Nephron progenitor cell (in vitro differentiated cells): Measurements from ENCODE around the gene TEF.
"Not testable (repeated sequence)": the region's sequence is repeated elsewhere in the genome, so short reads cannot be mapped to it uniquely, and the experiment has no call there.

Experiments
- DNase-seq: peaks from one replicate; pipeline ENCODE4 v3.0.0; 2021
- H3K27ac Mint-ChIP-seq: 2 replicates; pipeline ENCODE4 v1.8.0; 2021; ENCODE audit warnings: mild to moderate bottlenecking, moderate library complexity, mixed read lengths
- H3K27me3 Mint-ChIP-seq: 2 replicates; pipeline ENCODE4 v1.8.0; 2021; ENCODE audit warnings: mild to moderate bottlenecking, low read depth, mixed read lengths; ENCODE audit not compliant: poor library complexity
- H3K36me3 Mint-ChIP-seq: 2 replicates; pipeline ENCODE4 v1.8.0; 2021; ENCODE audit warnings: low read depth, mixed read lengths
- H3K4me1 Mint-ChIP-seq: 2 replicates; pipeline ENCODE4 v1.8.0; 2021; ENCODE audit warnings: mixed read lengths
- H3K4me3 Mint-ChIP-seq: 2 replicates; pipeline ENCODE4 v1.8.0; 2021; ENCODE audit warnings: mild to moderate bottlenecking, moderate library complexity, mixed read lengths
- H3K9me3 Mint-ChIP-seq: 2 replicates; pipeline ENCODE4 v1.8.0; 2021; ENCODE audit warnings: mild to moderate bottlenecking, moderate library complexity, mixed read lengths
- TF ChIP-seq, protein P1 (sequence below): fragments of 200-600 bp; sonication (generic); IDR thresholded peaks from 2 replicates; pipeline ENCODE4 v1.5.0; 2021; ENCODE audit warnings: antibody characterized with exemption

Gene TEF

DNA sequence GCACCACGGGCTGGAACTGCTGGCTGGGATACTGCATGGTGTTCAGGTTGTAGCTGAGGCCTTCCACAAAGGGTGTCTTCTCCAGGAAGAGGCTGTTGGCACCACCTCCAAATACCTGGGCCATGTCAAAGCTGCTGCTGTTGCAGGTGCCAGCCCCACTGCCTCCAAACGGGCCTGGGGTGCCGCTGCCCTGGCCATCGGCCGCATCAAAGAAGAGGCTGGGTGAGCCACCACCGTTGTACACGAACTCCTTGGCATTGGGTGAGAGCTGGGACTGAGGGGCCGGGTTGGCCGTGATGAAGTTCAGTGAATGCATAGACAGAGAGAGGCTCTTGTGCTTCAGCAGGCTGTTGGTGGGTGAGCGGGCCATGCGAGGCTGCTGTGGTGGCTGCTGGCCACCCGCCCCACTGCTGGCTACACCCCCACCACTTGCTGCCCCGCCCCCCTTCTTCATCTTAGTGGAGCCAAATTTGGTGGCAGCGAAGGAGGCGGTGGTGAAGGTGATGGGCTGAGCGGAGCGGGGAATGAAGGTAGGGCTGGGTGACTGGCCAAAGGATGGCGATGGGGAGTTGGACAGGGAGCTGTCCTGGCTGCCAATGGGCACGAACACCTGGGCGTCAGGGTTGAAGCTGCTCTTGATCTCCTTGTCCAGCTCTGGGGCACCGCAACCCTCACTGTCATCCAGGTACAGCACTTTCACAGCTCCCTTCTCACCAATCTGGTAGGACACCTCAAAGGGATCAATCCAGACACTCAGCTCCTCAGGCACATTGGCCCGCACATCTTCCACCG is 54.8 kb downstream of the TEF start:
- no peaks in the 10 kb centered on the region for H3K27me3 Mint-ChIP-seq
- H3K4me1 Mint-ChIP-seq, result peaks cover 45% of the 10 kb centered on the region
- no peaks in the 10 kb centered on the region for H3K9me3 Mint-ChIP-seq
- H3K36me3 Mint-ChIP-seq, result peaks cover 67% of the 10 kb centered on the region
- H3K27ac Mint-ChIP-seq, result peak overlapping the region; percentile 90
- no peak overlapping the region for H3K4me3 Mint-ChIP-seq
- DNase-seq, result no peak
- TF ChIP-seq, protein P1, sequence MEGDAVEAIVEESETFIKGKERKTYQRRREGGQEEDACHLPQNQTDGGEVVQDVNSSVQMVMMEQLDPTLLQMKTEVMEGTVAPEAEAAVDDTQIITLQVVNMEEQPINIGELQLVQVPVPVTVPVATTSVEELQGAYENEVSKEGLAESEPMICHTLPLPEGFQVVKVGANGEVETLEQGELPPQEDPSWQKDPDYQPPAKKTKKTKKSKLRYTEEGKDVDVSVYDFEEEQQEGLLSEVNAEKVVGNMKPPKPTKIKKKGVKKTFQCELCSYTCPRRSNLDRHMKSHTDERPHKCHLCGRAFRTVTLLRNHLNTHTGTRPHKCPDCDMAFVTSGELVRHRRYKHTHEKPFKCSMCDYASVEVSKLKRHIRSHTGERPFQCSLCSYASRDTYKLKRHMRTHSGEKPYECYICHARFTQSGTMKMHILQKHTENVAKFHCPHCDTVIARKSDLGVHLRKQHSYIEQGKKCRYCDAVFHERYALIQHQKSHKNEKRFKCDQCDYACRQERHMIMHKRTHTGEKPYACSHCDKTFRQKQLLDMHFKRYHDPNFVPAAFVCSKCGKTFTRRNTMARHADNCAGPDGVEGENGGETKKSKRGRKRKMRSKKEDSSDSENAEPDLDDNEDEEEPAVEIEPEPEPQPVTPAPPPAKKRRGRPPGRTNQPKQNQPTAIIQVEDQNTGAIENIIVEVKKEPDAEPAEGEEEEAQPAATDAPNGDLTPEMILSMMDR, result no peak

DNA sequence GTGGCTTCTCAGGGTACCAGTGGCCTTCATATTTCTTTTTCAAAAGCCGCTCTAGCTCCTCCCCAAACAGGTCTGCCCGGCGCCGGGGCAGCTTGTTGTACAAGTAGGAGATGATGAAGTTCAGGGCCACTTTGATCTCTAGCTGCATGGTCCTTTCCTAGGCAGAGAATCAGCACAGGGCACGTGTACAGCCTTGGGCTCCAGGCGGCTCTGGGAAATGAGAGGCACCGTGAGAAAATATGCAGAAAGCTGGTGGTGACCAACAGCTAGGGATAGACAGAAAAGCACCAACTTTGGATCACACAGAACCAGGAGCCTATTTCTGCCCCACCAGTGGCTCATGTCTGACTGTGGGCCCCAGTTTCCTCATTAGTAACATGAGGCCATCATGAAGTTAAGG is 55.5 kb downstream of the TEF start:
- Mint-ChIP-seq H3K4me3 (no peak overlapping the region), H3K4me1 (peaks cover 47% of the 10 kb centered on the region), H3K27ac (peak overlapping the region; percentile 90), H3K36me3 (peaks cover 64% of the 10 kb centered on the region), H3K9me3 (no peaks in the 10 kb centered on the region), H3K27me3 (no peaks in the 10 kb centered on the region)
- DNase-seq, result no peak
- TF ChIP-seq, protein P1, result no peak

DNA sequence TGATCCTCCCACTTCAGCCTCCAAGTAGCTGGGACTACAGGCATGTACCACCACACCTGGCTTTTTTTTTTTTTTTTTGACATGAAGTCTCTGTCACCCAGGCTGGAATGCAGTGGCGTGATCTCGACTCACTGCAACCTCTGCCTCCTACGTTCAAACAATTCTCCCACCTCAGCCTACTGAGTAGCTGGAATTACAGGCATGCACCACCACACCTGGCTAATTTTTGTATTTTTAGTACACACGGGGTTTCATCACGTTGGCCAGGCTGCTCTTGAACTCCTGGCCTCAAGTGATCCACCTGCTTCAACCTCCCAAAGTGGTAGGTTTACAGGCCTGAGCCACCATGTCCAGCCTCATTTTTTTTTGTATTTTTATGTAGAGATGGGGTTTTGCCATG is 58.8 kb downstream of the TEF start:
- H3K27me3 Mint-ChIP-seq, DNase-seq, H3K4me3 Mint-ChIP-seq, H3K9me3 Mint-ChIP-seq: not testable (repeated sequence)
- peaks cover 63% of the 10 kb centered on the region for H3K4me1 Mint-ChIP-seq
- peaks cover 54% of the 10 kb centered on the region for H3K36me3 Mint-ChIP-seq
- H3K27ac Mint-ChIP-seq, result peak overlapping the region; percentile 72

DNA sequence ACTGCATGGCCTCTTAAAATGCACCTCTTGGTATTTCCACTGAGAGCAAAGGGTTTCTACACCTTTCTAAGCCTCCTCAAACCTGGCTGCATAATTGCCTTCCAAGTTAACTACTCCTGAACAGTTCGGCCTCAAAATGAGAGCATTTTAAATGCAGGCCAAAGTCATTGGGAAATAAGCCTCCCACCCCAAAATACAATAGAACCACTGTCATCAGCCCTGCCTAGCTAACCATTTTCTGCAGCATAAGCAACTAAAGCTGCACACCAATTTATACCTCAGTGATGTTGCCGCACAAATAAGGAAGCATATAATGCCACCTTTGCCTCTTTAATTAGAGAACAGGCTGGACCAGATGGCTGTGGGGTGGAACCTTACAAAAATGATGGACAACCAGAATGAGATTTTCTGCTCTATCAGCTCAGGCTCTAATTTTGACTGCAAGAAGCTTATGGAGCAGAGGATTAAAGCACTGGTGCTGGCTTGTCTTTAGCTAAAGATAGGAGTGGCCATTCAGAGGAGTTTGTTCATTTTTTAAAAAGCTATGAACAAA is 60.6 kb downstream of the TEF start:
- peaks cover 2% of the 10 kb centered on the region for H3K27me3 Mint-ChIP-seq
- no peaks in the 10 kb centered on the region for H3K9me3 Mint-ChIP-seq
- TF ChIP-seq, protein P1, result no peak
- peak overlapping the region; percentile 84 for H3K27ac Mint-ChIP-seq
- H3K4me1 Mint-ChIP-seq, result peaks cover 45% of the 10 kb centered on the region
- peak overlapping the region; percentile 98 for H3K4me3 Mint-ChIP-seq
- no peak for DNase-seq
- H3K36me3 Mint-ChIP-seq, result peaks cover 36% of the 10 kb centered on the region

DNA sequence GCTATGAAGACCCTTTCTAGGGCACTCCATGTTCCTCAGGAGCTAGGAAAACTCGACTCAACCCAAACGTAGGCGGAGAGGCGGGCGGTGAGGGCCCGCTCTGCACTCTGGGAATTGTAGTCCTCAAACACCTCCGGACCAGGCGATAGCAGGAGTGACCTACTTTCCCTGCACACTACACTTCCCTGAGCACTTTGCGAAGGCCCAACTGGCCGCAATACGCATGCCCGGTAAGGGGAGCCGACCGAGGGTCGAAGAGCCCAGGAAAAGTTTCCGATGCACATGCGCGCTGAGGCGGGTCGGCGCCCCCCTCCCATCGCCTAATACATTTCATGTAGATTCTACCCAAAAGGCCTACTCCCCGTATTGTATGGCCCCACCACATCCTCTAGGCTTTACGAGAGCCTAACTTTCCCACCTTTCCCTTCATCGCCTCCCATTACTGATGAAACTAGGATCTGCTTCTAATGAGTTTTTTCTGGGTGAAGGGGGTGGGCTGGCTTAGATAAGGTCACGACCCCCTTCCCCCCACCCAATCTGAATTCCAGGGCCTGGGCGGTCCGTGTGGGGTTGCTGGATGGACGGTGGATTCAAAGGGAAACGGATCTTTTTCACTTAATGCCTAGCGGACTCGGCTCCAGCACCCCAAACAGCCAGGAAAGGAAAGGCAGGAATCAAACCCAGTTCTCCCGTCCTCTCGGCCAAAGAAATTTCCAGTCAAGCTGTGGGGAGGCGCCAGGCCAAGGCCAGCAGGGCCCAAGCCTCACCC is 62.8 kb downstream of the TEF start:
- peaks cover 40% of the 10 kb centered on the region for H3K4me1 Mint-ChIP-seq
- peaks cover 27% of the 10 kb centered on the region for H3K36me3 Mint-ChIP-seq
- peak overlapping the region; percentile 99 for H3K27ac Mint-ChIP-seq
- DNase-seq, result peak; percentile 98
- TF ChIP-seq, protein P1, result no peak
- no peaks in the 10 kb centered on the region for H3K9me3 Mint-ChIP-seq
- peaks cover 2% of the 10 kb centered on the region for H3K27me3 Mint-ChIP-seq
- H3K4me3 Mint-ChIP-seq, result peak overlapping the region; percentile 98
